ENCODE results near the gene RFXAP. TPM values are rescaled to one million over a fixed set of nuclear protein-coding genes. Genes with fewer than 3 reads are reported as not detected.
A peak's percentile ranks its signal among the peaks of the same experiment; 100 is the strongest.

The RFXAP gene
- total and polyA plus RNA-seq, 5 experiments from 2014 or later: 1.4 to 14.4 (median 3.3) TPM

- H3K9me3 Mint-ChIP-seq: no peaks in the 10 kb centered on the region
- no peaks in the 10 kb centered on the region for H3K36me3 Mint-ChIP-seq
- no peak overlapping the region for H3K4me3 Mint-ChIP-seq
- no peak for DNase-seq
- H3K27me3 Mint-ChIP-seq: peaks cover 18 to 47% (median 28%) of the 10 kb centered on the region in 5 donors
- POLR2A ChIA-PET: no interaction called here
- no peak overlapping the region for H3K27ac Mint-ChIP-seq
- no peak for ATAC-seq
- peaks cover 0 to 2% (median 0%) of the 10 kb centered on the region in 4 donors for H3K4me1 Mint-ChIP-seq
Observed at GRCh38 chr13:36857253-36857652, 38.2 kb downstream of the RFXAP start.

- Mint-ChIP-seq H3K4me3 (no peak overlapping the region), H3K36me3 (no peaks in the 10 kb centered on the region), H3K27me3 (peaks cover 14 to 55% (median 32%) of the 10 kb centered on the region in 5 donors), H3K9me3 (no peaks in the 10 kb centered on the region), H3K27ac (no peak overlapping the region), H3K4me1 (peaks cover 0 to 2% (median 0%) of the 10 kb centered on the region in 4 donors)
- ATAC-seq: no peak
- POLR2A ChIA-PET: no interaction called here
- no peak for DNase-seq
Observed at GRCh38 chr13:36858290-36858689, 39.3 kb downstream of the RFXAP start.

- no peaks in the 10 kb centered on the region for H3K9me3 Mint-ChIP-seq
- ATAC-seq (no peak), DNase-seq (no peak)
- POLR2A ChIA-PET: no interaction called here
- no peak overlapping the region for H3K4me3 Mint-ChIP-seq
- H3K27me3 Mint-ChIP-seq: peaks cover 17 to 58% (median 32%) of the 10 kb centered on the region in 5 donors
- H3K4me1 Mint-ChIP-seq: peaks cover 0 to 2% (median under 1%) of the 10 kb centered on the region in 4 donors
- H3K36me3 Mint-ChIP-seq: no peaks in the 10 kb centered on the region
- no peak overlapping the region for H3K27ac Mint-ChIP-seq
Observed at GRCh38 chr13:36859259-36859658, 40.2 kb downstream of the RFXAP start.

- no peak overlapping the region for H3K4me3 Mint-ChIP-seq
- POLR2A ChIA-PET: no interaction called here
- peaks cover 19 to 58% (median 30%) of the 10 kb centered on the region in 5 donors for H3K27me3 Mint-ChIP-seq
- no peak for DNase-seq
- no peak for ATAC-seq
- H3K36me3 Mint-ChIP-seq: no peaks in the 10 kb centered on the region
- H3K4me1 Mint-ChIP-seq: peaks cover 0 to 2% (median under 1%) of the 10 kb centered on the region in 4 donors
- no peaks in the 10 kb centered on the region for H3K9me3 Mint-ChIP-seq
- H3K27ac Mint-ChIP-seq: no peak overlapping the region
Observed at GRCh38 chr13:36862002-36862685, 43.1 kb downstream of the RFXAP start.

GRCh38 chr13:36862722-36863121, 43.7 kb downstream of the RFXAP start:
- no peak for ATAC-seq
- Mint-ChIP-seq H3K36me3 (no peaks in the 10 kb centered on the region), H3K27me3 (peaks cover 23 to 53% (median 35%) of the 10 kb centered on the region in 5 donors), H3K4me3 (no peak overlapping the region), H3K4me1 (peaks cover 0 to 2% (median under 1%) of the 10 kb centered on the region in 4 donors), H3K9me3 (no peaks in the 10 kb centered on the region), H3K27ac (peak overlapping the region in 1 of 10 donors; percentile 13)
- POLR2A ChIA-PET: no interaction called here
- no peak for DNase-seq

- Mint-ChIP-seq H3K4me1 (peaks cover 0 to 2% (median 0%) of the 10 kb centered on the region in 4 donors), H3K9me3 (no peaks in the 10 kb centered on the region), H3K27me3 (peaks cover 22 to 42% (median 32%) of the 10 kb centered on the region in 5 donors), H3K4me3 (no peak overlapping the region), H3K27ac (no peak overlapping the region), H3K36me3 (no peaks in the 10 kb centered on the region)
- no peak for ATAC-seq
- POLR2A ChIA-PET: no interaction called here
- no peak for DNase-seq
Observed at GRCh38 chr13:36865265-36865664, 46.2 kb downstream of the RFXAP start.

GRCh38 chr13:36866232-36866631, 47.2 kb downstream of the RFXAP start:
- DNase-seq: no peak
- no peak for ATAC-seq
- no peaks in the 10 kb centered on the region for H3K36me3 Mint-ChIP-seq
- POLR2A ChIA-PET: no interaction called here
- H3K27ac Mint-ChIP-seq: no peak overlapping the region
- peaks cover 22 to 42% (median 28%) of the 10 kb centered on the region in 5 donors for H3K27me3 Mint-ChIP-seq
- H3K4me1 Mint-ChIP-seq: peaks cover 0 to 2% (median 0%) of the 10 kb centered on the region in 4 donors
- no peak overlapping the region for H3K4me3 Mint-ChIP-seq
- H3K9me3 Mint-ChIP-seq: no peaks in the 10 kb centered on the region

- DNase-seq (no peak), ATAC-seq (no peak)
- POLR2A ChIA-PET: no interaction called here
- no peaks in the 10 kb centered on the region for H3K9me3 Mint-ChIP-seq
- no peaks in the 10 kb centered on the region for H3K36me3 Mint-ChIP-seq
- H3K27me3 Mint-ChIP-seq: peaks cover 16 to 23% (median 18%) of the 10 kb centered on the region in 5 donors
- H3K4me3 Mint-ChIP-seq: no peak overlapping the region
- peak overlapping the region in 1 of 10 donors; percentile 68 for H3K27ac Mint-ChIP-seq
- no peaks in the 10 kb centered on the region for H3K4me1 Mint-ChIP-seq
Observed at GRCh38 chr13:36870050-36870692, 51.1 kb downstream of the RFXAP start.

- Mint-ChIP-seq H3K9me3 (no peaks in the 10 kb centered on the region), H3K4me3 (no peak overlapping the region), H3K36me3 (no peaks in the 10 kb centered on the region), H3K27ac (no peak overlapping the region), H3K4me1 (no peaks in the 10 kb centered on the region), H3K27me3 (peaks cover 8 to 17% (median 12%) of the 10 kb centered on the region in 5 donors)
- DNase-seq: no peak
- ATAC-seq: no peak
- POLR2A ChIA-PET: no interaction called here
Observed at GRCh38 chr13:36872621-36873020, 53.6 kb downstream of the RFXAP start.

GRCh38 chr13:36875431-36875830, 56.4 kb downstream of the RFXAP start:
- ATAC-seq (no peak), DNase-seq (no peak)
- Mint-ChIP-seq H3K27ac (no peak overlapping the region), H3K4me3 (no peak overlapping the region), H3K27me3 (peaks cover 11 to 28% (median 12%) of the 10 kb centered on the region in 5 donors), H3K36me3 (no peaks in the 10 kb centered on the region), H3K4me1 (no peaks in the 10 kb centered on the region), H3K9me3 (no peaks in the 10 kb centered on the region)
- POLR2A ChIA-PET: no interaction called here

- Mint-ChIP-seq H3K4me1 (no peaks in the 10 kb centered on the region), H3K27me3 (peaks cover 10 to 29% (median 12%) of the 10 kb centered on the region in 5 donors), H3K4me3 (no peak overlapping the region), H3K27ac (no peak overlapping the region), H3K9me3 (no peaks in the 10 kb centered on the region), H3K36me3 (no peaks in the 10 kb centered on the region)
- DNase-seq (no peak), ATAC-seq (no peak)
- POLR2A ChIA-PET: no interaction called here
Observed at GRCh38 chr13:36875961-36876360, 56.9 kb downstream of the RFXAP start.

All from naive thymus-derived CD8-positive, alpha-beta T cell (primary cell).